K562 (cell line): ENCODE data around the gene PET100. TPM values are rescaled to one million over a fixed set of nuclear protein-coding genes. Genes with fewer than 3 reads are reported as not detected.

Source experiments
- CREB3L1 ChIP-seq: fragments of 450-650 bp; IDR thresholded peaks from 2 replicates; pipeline ENCODE4 v1.6.1; 2014; ENCODE audit warnings: low read depth, mild to moderate bottlenecking, moderate library complexity, borderline replicate concordance
- CREM ChIP-seq: IDR thresholded peaks from 2 replicates; pipeline ENCODE4 v1.6.1; 2014; ENCODE audit warnings: antibody characterized with exemption, low read depth
- ETV1 ChIP-seq: fragments of 450-650 bp; conservative IDR thresholded peaks from 2 replicates; pipeline ENCODE4 v1.6.1; 2016; ENCODE audit warnings: missing genetic modification characterization, control low read depth, low read depth, missing compliant biosample characterization
- FOSL1 ChIP-seq: fragments of 200-800 bp; sonication (Bioruptor generic); conservative IDR thresholded peaks from 2 replicates; pipeline ENCODE4 v1.6.1; 2016; ENCODE audit warnings: missing genetic modification characterization, missing compliant biosample characterization
- FUS ChIP-seq: fragments of 200-400 bp; formaldehyde crosslinking; optimal IDR thresholded peaks from 2 replicates; pipeline ENCODE3; 2017; ENCODE audit warnings: low read depth, low read length
- HSF4 ChIP-seq: fragments of 250-450 bp; sonication (Bioruptor Pico); IDR thresholded peaks from 2 replicates; pipeline ENCODE4 v2.1.2; 2022; ENCODE audit warnings: mild to moderate bottlenecking, moderate library complexity, borderline replicate concordance
- MBD2 ChIP-seq: sonication (generic); IDR thresholded peaks from 2 replicates; pipeline ENCODE4 v1.6.1; 2016; ENCODE audit warnings: low read depth, borderline replicate concordance
- MEIS2 ChIP-seq: fragments of 450-650 bp; IDR thresholded peaks from 2 replicates; pipeline ENCODE4 v1.6.1; 2014; ENCODE audit warnings: mild to moderate bottlenecking; ENCODE audit not compliant: partially characterized antibody
- PHTF2 ChIP-seq: fragments of 250-450 bp; sonication (Bioruptor Pico); IDR thresholded peaks from 2 replicates; pipeline ENCODE4 v1.5.0; 2021; ENCODE audit warnings: mild to moderate bottlenecking
- U2AF1 ChIP-seq: fragments of 200-400 bp; formaldehyde crosslinking; optimal IDR thresholded peaks from 2 replicates; pipeline ENCODE3; 2017; ENCODE audit warnings: mild to moderate bottlenecking, low read depth, low read length, moderate library complexity
- ZBTB12 ChIP-seq: fragments of 250-450 bp; sonication (Bioruptor Pico); IDR thresholded peaks from 2 replicates; pipeline ENCODE4 v1.4.0; 2020
- ZBTB17 ChIP-seq: fragments of 450-650 bp; formaldehyde crosslinking; IDR thresholded peaks from 2 replicates; pipeline ENCODE4 v1.4.0; 2020; ENCODE audit warnings: mild to moderate bottlenecking
- ZFP91 ChIP-seq: sonication (generic); formaldehyde crosslinking; IDR thresholded peaks from 2 replicates; pipeline ENCODE4 v1.8.0; 2022; ENCODE audit warnings: mild to moderate bottlenecking, missing genetic modification reagents
- ZNF354B ChIP-seq: fragments of 250-450 bp; sonication (Bioruptor Pico); IDR thresholded peaks from 2 replicates; pipeline ENCODE4 v1.4.0; 2020
- ZNF592 ChIP-seq: fragments of 450-650 bp; IDR thresholded peaks from 2 replicates; pipeline ENCODE4 v1.6.1; 2017; ENCODE audit warnings: antibody characterized with exemption, mild to moderate bottlenecking
- ZZZ3 ChIP-seq: fragments of 450-650 bp; IDR thresholded peaks from 2 replicates; pipeline ENCODE4 v1.6.1; 2016; ENCODE audit warnings: antibody characterized with exemption, mild to moderate bottlenecking, moderate library complexity
- polyA plus RNA-seq, 8 experiments: library from polyadenylated mRNA; depleted of rRNA in 4 of 8; stranded (reverse) in 5 of 8; unstranded in 3 of 8; fragments of >200 nt; fragmentation: Nextera tagmentation in 2 of 8; fragmentation: Illumina TruSeq in 1 of 8; extraction: Ambion mirVana in 2 of 8; extraction: Trizol in 1 of 8; gene quantifications; 2 replicates each; pipeline versions ENCODE4 v1.2.1 to v1.2.3, GENCODE V29; 2011 to 2014; ENCODE audit warnings: inconsistent platforms in 1 of 8, missing spikeins in 1 of 8
- total RNA-seq, 7 experiments: library from RNA; depleted of rRNA in 6 of 7; stranded (reverse); fragments of >200 nt in 6 of 7; fragmentation: Illumina TruSeq in 2 of 7; extraction: Trizol in 2 of 7; gene quantifications; 2 replicates each; pipeline versions ENCODE4 v1.2.1 to v1.2.3, GENCODE V29; 2011 to 2021; ENCODE audit warnings: low replicate concordance in 1 of 7
- TF ChIP-seq, protein P1 (sequence below): IDR thresholded peaks from 2 replicates; pipeline ENCODE4 v1.6.1; 2014; ENCODE audit warnings: antibody characterized with exemption

Gene PET100
- total and polyA plus RNA-seq, 9 of the 15 experiments (the other 6 are each of a cell fraction or from before 2014, with no cell fraction given), result 62.3 to 351 (median 98.3) TPM

DNA sequence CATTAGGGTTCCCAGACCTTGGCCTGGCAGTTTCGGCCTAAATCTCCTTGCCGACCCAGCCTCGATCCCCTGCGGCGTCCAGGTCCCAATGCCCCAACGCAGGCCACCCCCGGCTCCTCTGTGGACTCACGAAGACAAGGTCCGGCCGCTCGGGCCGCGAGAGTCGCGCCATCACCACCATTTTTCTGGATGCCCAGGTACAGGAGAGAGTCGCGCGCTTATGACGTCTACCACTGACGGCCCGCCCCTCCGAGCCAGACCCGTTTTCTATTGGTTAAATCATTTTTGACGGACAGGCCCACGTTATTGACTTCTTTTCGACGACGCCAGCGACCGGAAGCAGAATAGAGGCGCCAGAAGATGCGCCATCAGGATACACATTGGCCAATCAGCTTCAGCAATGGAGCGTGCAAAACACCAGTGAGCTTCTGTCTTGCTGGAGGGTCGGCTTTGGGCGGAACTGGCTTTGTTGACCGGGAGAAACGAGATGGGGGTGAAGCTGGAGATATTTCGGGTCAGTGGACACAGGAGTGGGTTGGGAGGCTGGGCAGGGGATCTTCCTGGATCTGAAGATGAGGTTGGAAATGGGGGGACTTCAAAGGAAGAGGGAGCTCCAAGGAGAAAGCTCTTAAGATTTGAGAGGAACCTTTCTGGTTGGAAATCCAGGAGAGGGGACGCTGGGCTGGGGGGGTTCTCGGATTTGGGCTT is at the start of gene PET100, which contains the start of gene XAB2 (continued):
- no peak for TF ChIP-seq ZNF592
- TF ChIP-seq ETV1, result peak; percentile 97
- no peak for TF ChIP-seq FUS
- peak; percentile 34; the same call in 1 of the 2 replicates for TF ChIP-seq CREB3L1
- TF ChIP-seq MBD2, result peak; percentile 100
- TF ChIP-seq FOSL1 (tag), result no peak
- no peak for TF ChIP-seq PHTF2 (CRISPR knock-in tag)
- TF ChIP-seq, protein P1, sequence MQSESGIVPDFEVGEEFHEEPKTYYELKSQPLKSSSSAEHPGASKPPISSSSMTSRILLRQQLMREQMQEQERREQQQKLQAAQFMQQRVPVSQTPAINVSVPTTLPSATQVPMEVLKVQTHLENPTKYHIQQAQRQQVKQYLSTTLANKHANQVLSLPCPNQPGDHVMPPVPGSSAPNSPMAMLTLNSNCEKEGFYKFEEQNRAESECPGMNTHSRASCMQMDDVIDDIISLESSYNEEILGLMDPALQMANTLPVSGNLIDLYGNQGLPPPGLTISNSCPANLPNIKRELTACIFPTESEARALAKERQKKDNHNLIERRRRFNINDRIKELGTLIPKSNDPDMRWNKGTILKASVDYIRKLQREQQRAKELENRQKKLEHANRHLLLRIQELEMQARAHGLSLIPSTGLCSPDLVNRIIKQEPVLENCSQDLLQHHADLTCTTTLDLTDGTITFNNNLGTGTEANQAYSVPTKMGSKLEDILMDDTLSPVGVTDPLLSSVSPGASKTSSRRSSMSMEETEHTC, result no peak
- peak; percentile 97 for TF ChIP-seq ZBTB12
- TF ChIP-seq U2AF1, result no peak
- TF ChIP-seq MEIS2, result peak; percentile 63
- TF ChIP-seq CREM, result peak; percentile 99
- TF ChIP-seq ZBTB17, result no peak
- no peak for TF ChIP-seq ZNF354B (CRISPR knock-in tag)
- no peak for TF ChIP-seq ZZZ3
- TF ChIP-seq HSF4 (CRISPR knock-in tag), result no peak
- no peak for TF ChIP-seq ZFP91 (CRISPR knock-in tag)
